Glomerular visceral epithelial cell (primary cell): ENCODE data around the gene TOR1A.
"Not testable (repeated sequence)": the region's sequence is repeated elsewhere in the genome, so short reads cannot be mapped to it uniquely, and the experiment has no call there.

ENCODE experiments used
- DNase-seq: peaks from one replicate; pipeline ENCODE4 v3.0.0-alpha.2; 2016; ENCODE audit errors: extremely low spot score

The TOR1A gene

DNA sequence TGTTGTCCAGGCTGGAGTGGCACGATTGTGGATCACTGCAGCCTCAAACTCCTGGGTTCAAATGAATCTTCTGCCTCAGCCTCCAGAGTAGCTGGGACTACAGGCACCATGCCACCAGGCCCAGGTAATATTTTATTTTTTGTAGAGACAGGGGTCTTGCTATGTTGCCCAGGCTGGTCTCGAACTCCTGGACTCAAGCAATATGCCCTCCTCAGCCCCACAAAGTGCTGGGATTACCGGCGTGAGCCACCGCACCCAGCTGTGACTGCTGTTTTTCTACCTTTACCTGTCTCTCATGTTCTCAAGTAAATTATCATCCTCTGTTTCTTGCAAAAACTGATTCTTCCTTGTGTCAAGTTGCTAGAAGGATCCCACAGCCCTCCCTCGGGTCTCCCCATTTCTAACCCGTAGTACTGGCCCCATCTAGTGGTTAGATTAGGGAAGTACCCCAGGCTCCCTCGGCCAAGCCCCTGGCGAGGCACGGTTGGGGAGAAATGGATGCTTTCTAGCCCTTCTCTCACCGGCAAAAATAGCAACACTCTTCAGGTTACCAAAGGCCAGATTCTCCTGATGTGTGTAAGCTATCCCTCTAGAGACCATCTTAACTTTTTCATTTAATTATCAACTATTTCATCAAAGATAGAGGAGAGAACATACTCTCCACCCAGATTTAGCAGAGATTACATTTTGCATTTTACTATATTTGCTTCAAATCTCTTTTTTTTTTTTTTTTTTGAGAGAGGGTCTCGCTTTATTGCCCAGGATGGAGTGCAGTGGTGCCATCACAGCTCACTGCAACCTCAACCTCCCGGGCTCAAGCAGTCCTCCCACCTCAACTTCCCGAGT is 40.2 kb downstream of the TOR1A start:
- DNase-seq = peak; percentile 79

DNA sequence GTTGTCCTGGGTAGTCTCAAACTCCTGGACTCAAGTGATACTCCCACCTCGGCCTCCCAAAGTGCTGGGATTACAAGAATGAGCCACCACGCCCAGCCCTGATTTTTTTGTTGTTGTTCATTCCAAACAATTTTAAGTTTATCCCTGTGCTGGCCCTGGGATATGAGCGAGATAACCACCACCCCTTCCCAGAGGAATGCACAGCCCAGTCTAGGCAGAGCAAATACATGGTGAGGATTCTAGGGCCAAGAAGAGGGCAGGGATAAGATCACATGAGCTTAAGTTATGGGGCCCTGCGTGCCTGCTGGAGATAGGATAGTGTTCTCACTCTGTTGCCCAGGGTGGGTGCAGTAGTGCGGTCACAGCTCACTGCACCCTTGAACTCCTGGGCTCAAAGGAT is 42.0 kb downstream of the TOR1A start:
- peak; percentile 27 for DNase-seq

- DNase-seq = no peak
Observed at GRCh38 chr9:129781131-129781530, 42.8 kb downstream of the TOR1A start.

DNA sequence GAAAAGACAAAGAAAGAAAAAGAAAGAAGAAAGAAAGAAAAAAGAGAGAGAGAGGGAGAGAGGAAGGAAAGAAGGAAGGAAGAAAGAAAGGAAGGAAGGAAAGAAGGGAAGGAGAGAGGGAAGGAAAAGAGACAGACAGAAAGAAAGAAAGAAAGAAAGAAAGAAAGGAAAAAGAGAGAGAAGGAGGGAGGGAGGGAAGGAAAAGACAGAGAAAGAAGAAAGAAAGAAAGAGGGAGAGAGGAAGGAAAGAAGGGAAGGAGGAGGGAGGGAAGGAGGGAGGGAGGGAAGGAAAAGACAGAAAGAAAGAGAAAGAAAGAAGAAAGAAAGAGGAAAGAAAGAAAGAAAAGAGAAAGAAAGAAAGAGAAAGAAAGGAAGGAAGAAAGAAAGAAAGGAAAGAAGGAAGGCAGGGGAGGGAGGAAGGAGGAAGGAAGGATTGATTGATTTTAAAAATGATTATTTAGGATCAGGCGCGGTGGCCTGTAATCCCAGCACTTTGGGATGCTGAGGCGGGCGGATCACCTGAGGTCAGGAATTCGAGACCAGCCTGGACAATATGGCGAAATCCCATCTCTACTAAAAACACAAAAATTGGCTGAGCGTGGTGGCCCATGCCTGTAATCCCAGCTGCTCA is 44.3 kb downstream of the TOR1A start:
- DNase-seq = no peak

GRCh38 chr9:129778469-129778868 is 45.5 kb downstream of the TOR1A start:
- no peak for DNase-seq

GRCh38 chr9:129777769-129778130 is 46.2 kb downstream of the TOR1A start:
- DNase-seq = no peak

DNA sequence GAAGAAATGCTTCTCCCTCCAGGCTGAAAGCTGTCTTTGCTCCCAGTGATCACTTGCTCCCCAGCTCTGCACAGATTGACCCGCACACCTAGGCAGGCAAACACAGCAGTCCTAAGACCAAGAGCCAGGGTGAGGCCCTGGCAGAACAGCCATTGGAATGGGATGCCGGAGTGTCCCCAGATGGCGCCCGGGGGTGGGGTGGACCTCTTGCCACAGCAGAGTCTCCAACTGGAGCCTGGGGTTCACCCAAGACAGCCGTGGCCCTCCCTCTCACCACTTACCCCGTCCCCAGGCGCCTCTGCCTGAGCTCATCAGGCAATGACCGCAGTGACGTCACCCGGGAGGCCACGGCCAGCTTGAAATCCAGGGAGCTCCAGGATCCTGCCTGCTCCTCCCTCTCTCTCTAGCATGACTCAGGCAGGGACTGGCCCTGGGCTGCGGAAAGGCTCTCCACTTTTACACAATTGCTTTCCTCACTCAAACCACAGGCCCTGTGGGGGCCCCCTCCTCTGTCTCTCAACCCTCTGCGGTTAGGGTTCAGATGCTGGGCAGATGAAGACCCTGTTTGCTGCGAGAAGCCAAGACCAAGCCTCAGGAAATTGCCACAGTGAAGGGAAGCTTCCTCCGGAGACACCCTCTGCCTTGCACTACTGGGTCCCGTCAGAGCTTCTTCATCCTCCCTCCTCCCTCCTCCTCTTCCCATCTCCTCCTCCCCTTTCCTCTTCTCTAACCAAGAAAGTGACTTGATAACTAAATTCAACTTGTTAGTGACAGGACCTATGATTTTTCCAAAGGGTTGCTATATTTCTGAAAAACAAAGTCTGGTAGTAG is 46.8 kb downstream of the TOR1A start:
- DNase-seq = peak; percentile 100

- peak; percentile 67 for DNase-seq
Observed at GRCh38 chr9:129776566-129776937, 47.4 kb downstream of the TOR1A start.

GRCh38 chr9:129776096-129776495 is 47.8 kb downstream of the TOR1A start:
- not testable (repeated sequence) for DNase-seq

DNA sequence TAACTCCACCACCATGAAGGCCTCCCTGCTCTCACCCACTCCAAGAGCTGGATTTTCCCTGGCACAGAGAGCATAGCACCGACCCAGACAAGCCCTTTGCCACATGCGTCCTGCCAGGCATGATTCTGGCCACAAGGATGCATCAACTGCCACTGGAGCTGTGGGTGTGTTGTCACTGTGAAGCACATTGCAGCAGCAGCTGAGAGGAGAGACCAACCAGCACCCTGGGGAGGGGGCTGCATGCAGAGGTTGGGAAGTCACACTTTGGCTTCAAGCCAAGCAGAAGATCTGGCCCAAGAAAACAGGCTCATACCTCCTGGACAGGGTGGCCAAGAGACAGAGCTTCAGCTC is 48.5 kb downstream of the TOR1A start:
- no peak for DNase-seq

DNA sequence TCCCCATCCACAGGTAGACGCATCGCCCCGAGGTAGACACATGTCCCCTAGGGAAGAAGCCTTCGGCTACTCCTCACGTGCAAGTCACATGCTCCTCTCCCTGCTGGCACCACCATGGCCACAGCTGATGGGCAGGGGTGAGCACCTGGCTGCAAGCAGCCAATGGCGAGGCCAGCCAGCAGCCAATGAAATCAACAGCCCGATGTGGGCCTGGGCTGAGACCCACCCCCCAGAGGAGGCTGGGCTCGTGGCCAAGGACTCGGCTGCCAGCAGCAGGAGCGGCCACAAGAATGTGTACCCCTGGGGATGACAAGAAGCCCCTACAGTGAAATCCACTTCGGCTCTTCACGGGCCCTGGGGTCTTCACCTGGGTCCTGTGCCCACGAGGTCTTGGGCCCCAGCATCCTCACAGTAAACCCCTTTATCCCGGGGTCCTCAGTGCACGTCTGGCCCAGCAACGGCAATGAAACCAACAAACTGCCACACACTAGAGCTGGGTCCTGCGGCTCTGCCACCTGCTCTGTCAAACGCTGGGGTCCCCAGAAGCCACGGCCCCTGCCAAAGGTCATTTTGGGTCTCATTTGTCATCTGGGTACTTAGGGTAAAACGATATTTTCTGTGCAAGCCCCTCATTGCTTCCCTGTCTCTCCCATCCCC is 49.0 kb downstream of the TOR1A start:
- DNase-seq = no peak

GRCh38 chr9:129773262-129774048 is 50.5 kb downstream of the TOR1A start:
- DNase-seq = peak; percentile 85

GRCh38 chr9:129770741-129771140 is 53.2 kb downstream of the TOR1A start:
- DNase-seq = no peak

- no peak for DNase-seq
Observed at GRCh38 chr9:129769669-129770068, 54.3 kb downstream of the TOR1A start.

GRCh38 chr9:129768486-129768885 is 55.5 kb downstream of the TOR1A start:
- DNase-seq = no peak

GRCh38 chr9:129765764-129766317 is 58.1 kb downstream of the TOR1A start:
- no peak for DNase-seq

- peak; percentile 36 for DNase-seq
Observed at GRCh38 chr9:129762985-129763926, 60.7 kb downstream of the TOR1A start.
